ENCODE data around the gene PTPRC. TPM values are rescaled to one million over a fixed set of nuclear protein-coding genes. Genes with fewer than 3 reads are reported as not detected.

PTPRC gene
- total RNA-seq, 1 experiment from 2014 or later = 0.11 TPM

GRCh38 chr1:198664068-198664788 lies 25.4 kb downstream of the PTPRC start:
- H3K36me3 ChIP-seq (ENCODE audit: low read depth, low read length) = no peaks in the 10 kb centered on the region
- no peak overlapping the region for H3K27ac ChIP-seq (ENCODE audit: low read length)
- H3F3A ChIP-seq (ENCODE audit: low read length, unreplicated experiment) = no peaks in the 10 kb centered on the region
- H3K4me2 ChIP-seq (ENCODE audit: low read length) = no peak overlapping the region
- ATAC-seq (no peak), DNase-seq (no peak)
- H4K20me1 ChIP-seq (ENCODE audit: low read length) = no peaks in the 10 kb centered on the region
- no peak overlapping the region for H3K9ac ChIP-seq (ENCODE audit: low read length)
- peaks cover 25% of the 10 kb centered on the region for H3K4me1 ChIP-seq (ENCODE audit: insufficient read depth, low read length)
- no peaks in the 10 kb centered on the region for H3K79me2 ChIP-seq (ENCODE audit: low read length)
- no peak overlapping the region for H2AFZ ChIP-seq (ENCODE audit: low read length)
- H3K9me2 ChIP-seq (replicated peaks; ENCODE audit: low read length) = no peaks in the 10 kb centered on the region; the same call in 1 of the 2 replicates
- CTCF ChIA-PET = no interaction called here
- no TSS peak for BruUV-seq (replicated peaks)
- H3K9me3 ChIP-seq (ENCODE audit: low read length) = no peaks in the 10 kb centered on the region
- H3K27me3 ChIP-seq (ENCODE audit: low read length) = no peaks in the 10 kb centered on the region
- H3K4me3 ChIP-seq (ENCODE audit: low read length) = no peak overlapping the region
- POLR2A ChIA-PET (ENCODE audit: unreplicated experiment) = no interaction called here
- no peak for TF ChIP-seq CTCF (conservative IDR thresholded peaks at IDR 0.05; ENCODE audit: low read depth, low read length)
- no peak for TF ChIP-seq EZH2phosphoT487 (IDR thresholded peaks at IDR 0.05; ENCODE audit: borderline replicate concordance, low read length)
- TF ChIP-seq EZH2 (IDR thresholded peaks at IDR 0.05; ENCODE audit: low read length, unreplicated experiment) = no peak
- intact Hi-C loops (cut with micrococcal nuclease) = no loop called here

GRCh38 chr1:198667186-198667585 lies 28.3 kb downstream of the PTPRC start:
- no peak for TF ChIP-seq EZH2phosphoT487 (IDR thresholded peaks at IDR 0.05; ENCODE audit: borderline replicate concordance, low read length)
- TF ChIP-seq EZH2 (IDR thresholded peaks at IDR 0.05; ENCODE audit: low read length, unreplicated experiment) = no peak
- no peak for TF ChIP-seq CTCF (conservative IDR thresholded peaks at IDR 0.05; ENCODE audit: low read depth, low read length)
- no peaks in the 10 kb centered on the region for H3F3A ChIP-seq (ENCODE audit: low read length, unreplicated experiment)
- intact Hi-C loops (cut with micrococcal nuclease) = no loop called here
- ATAC-seq (peak; percentile 11; the same call in 1 of the 2 replicates), DNase-seq (peak; percentile 54)
- no peaks in the 10 kb centered on the region for H3K27me3 ChIP-seq (ENCODE audit: low read length)
- peak overlapping the region; percentile 68; the same call in 1 of the 2 replicates for H3K9ac ChIP-seq (ENCODE audit: low read length)
- no peaks in the 10 kb centered on the region for H3K36me3 ChIP-seq (ENCODE audit: low read depth, low read length)
- H3K4me2 ChIP-seq (ENCODE audit: low read length) = peak overlapping the region; percentile 8; the same call in 1 of the 2 replicates
- H3K9me3 ChIP-seq (ENCODE audit: low read length) = no peaks in the 10 kb centered on the region
- no peaks in the 10 kb centered on the region for H4K20me1 ChIP-seq (ENCODE audit: low read length)
- POLR2A ChIA-PET (ENCODE audit: unreplicated experiment) = interaction anchor here (0.8 kb wide), 1 partner anchor 91 kb away, joined by 3 read pairs; no protein-coding TSS in a partner anchor
- H3K4me3 ChIP-seq (ENCODE audit: low read length) = no peak overlapping the region
- peak overlapping the region; percentile 98 for H3K27ac ChIP-seq (ENCODE audit: low read length)
- no TSS peak for BruUV-seq (replicated peaks)
- no peak overlapping the region for H2AFZ ChIP-seq (ENCODE audit: low read length)
- H3K4me1 ChIP-seq (ENCODE audit: insufficient read depth, low read length) = peaks cover 49% of the 10 kb centered on the region
- CTCF ChIA-PET = no interaction called here
- H3K9me2 ChIP-seq (replicated peaks; ENCODE audit: low read length) = no peaks in the 10 kb centered on the region; the same call in 1 of the 2 replicates
- no peaks in the 10 kb centered on the region for H3K79me2 ChIP-seq (ENCODE audit: low read length)

DNA sequence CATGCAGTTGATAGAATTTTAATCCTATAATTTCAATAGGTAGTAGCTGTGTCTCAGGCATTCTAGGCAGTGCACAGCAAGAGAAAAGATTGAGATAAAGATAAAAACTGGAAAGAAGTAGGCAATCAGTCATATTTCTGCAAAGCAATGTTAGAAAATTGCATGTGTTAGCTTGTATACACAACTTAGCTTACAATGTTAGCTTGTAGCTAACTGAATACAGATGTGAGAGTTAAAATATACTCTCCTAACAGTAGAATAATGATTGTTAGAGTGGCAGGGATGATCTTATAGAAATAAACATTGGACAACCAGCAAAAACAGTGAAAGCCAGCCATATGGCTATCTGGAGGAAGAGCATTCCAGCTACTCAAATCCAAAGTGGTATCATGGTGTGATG lies 29.0 kb downstream of the PTPRC start:
- Histone ChIP-seq H3K79me2 (ENCODE audit: low read length) (no peaks in the 10 kb centered on the region), H3K4me2 (ENCODE audit: low read length) (peak overlapping the region; percentile 8; the same call in 1 of the 2 replicates)

More for the DNA sequence above, 29.0 kb downstream of the PTPRC start:
- ATAC-seq (no peak), DNase-seq (no peak)
- ChIA-PET POLR2A (ENCODE audit: unreplicated experiment) (interaction anchor here (0.6 to 0.8 kb wide), 2 partner anchors 92 to 545 kb away, joined by 3 read pairs; no protein-coding TSS in a partner anchor), CTCF (interaction anchor here (0.7 kb wide), 1 partner anchor 30 kb away, joined by 3 read pairs; no protein-coding TSS in a partner anchor)
- no peaks in the 10 kb centered on the region for H3F3A ChIP-seq (ENCODE audit: low read length, unreplicated experiment)
- no peaks in the 10 kb centered on the region for H4K20me1 ChIP-seq (ENCODE audit: low read length)
- intact Hi-C loops (cut with micrococcal nuclease) = no loop called here
- no peak for TF ChIP-seq CTCF (conservative IDR thresholded peaks at IDR 0.05; ENCODE audit: low read depth, low read length)
- no peak for TF ChIP-seq EZH2phosphoT487 (IDR thresholded peaks at IDR 0.05; ENCODE audit: borderline replicate concordance, low read length)
- TF ChIP-seq EZH2 (IDR thresholded peaks at IDR 0.05; ENCODE audit: low read length, unreplicated experiment) = no peak
- H2AFZ ChIP-seq (ENCODE audit: low read length) = no peak overlapping the region
- no peaks in the 10 kb centered on the region for H3K9me3 ChIP-seq (ENCODE audit: low read length)
- no peaks in the 10 kb centered on the region for H3K36me3 ChIP-seq (ENCODE audit: low read depth, low read length)
- BruUV-seq (replicated peaks) = no TSS peak
- H3K9ac ChIP-seq (ENCODE audit: low read length) = peak overlapping the region; percentile 68; the same call in 1 of the 2 replicates
- H3K9me2 ChIP-seq (replicated peaks; ENCODE audit: low read length) = no peaks in the 10 kb centered on the region; the same call in 1 of the 2 replicates
- no peaks in the 10 kb centered on the region for H3K27me3 ChIP-seq (ENCODE audit: low read length)
- H3K4me3 ChIP-seq (ENCODE audit: low read length) = no peak overlapping the region
- H3K4me1 ChIP-seq (ENCODE audit: insufficient read depth, low read length) = peaks cover 56% of the 10 kb centered on the region
- peak overlapping the region; percentile 98 for H3K27ac ChIP-seq (ENCODE audit: low read length)
